ENCODE data around the gene CLIC4.

The CLIC4 gene

GRCh38 chr1:24892188-24893153 is 147.2 kb downstream of the CLIC4 start:
- Histone ChIP-seq H3K4me1 (ENCODE audit: insufficient read depth, low read length, poor library complexity, severe bottlenecking) (no peaks in the 10 kb centered on the region), H3F3A (ENCODE audit: low read depth) (no peaks in the 10 kb centered on the region), H3K36me3 (ENCODE audit: insufficient read depth, low read length) (no peaks in the 10 kb centered on the region), H3K79me2 (ENCODE audit: insufficient read depth, low read length) (no peaks in the 10 kb centered on the region), H3K9me3 (ENCODE audit: insufficient read depth, low read depth, low read length) (peaks cover 9% of the 10 kb centered on the region; the same call in 1 of the 2 replicates), H3K4me2 (ENCODE audit: low read depth, low read length, poor library complexity, severe bottlenecking) (no peak overlapping the region), H4K20me1 (ENCODE audit: insufficient read depth, low read length, poor library complexity, severe bottlenecking) (no peaks in the 10 kb centered on the region), H3K27me3 (ENCODE audit: insufficient read depth, low read length, poor library complexity, severe bottlenecking) (no peaks in the 10 kb centered on the region), H3K9me2 (replicated peaks; ENCODE audit: low read depth, low read length) (no peaks in the 10 kb centered on the region), H3K4me3 (ENCODE audit: low read length, poor library complexity, severe bottlenecking) (no peak overlapping the region), H2AFZ (ENCODE audit: low read length) (no peak overlapping the region), H3K9ac (ENCODE audit: low read depth, low read length, poor library complexity, severe bottlenecking) (no peak overlapping the region)
- no peak for TF ChIP-seq EZH2phosphoT487 (IDR thresholded peaks at IDR 0.05; ENCODE audit: borderline replicate concordance)
- no peak for TF ChIP-seq CTCF (conservative IDR thresholded peaks at IDR 0.05; ENCODE audit: low read length)

DNA sequence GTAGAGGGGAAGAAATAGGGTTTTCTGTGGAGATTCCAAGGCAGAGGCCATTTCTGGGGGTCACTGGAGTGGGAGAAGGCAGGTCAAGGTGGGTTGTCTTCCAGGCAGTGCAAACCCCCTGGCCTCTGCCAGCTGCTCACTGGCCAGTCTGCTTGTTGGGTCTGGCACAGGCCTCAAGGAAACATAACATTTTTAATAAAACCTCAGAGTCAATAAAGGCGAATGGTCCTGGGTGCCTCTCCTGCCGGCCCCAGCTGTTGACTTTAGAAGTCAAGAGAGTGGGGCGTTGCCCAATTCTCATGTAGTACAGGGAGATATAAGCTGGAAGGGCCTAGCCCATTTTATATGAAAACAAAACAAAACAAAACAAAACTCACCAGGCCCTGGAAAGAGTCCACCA is 148.2 kb downstream of the CLIC4 start:
- no peak for TF ChIP-seq CTCF (conservative IDR thresholded peaks at IDR 0.05; ENCODE audit: low read length)
- no peak for TF ChIP-seq EZH2phosphoT487 (IDR thresholded peaks at IDR 0.05; ENCODE audit: borderline replicate concordance)
- Histone ChIP-seq H2AFZ (ENCODE audit: low read length) (no peak overlapping the region), H3F3A (ENCODE audit: low read depth) (no peaks in the 10 kb centered on the region), H3K9me3 (ENCODE audit: insufficient read depth, low read depth, low read length) (peaks cover 9% of the 10 kb centered on the region; the same call in 1 of the 2 replicates), H3K4me2 (ENCODE audit: low read depth, low read length, poor library complexity, severe bottlenecking) (no peak overlapping the region), H3K27me3 (ENCODE audit: insufficient read depth, low read length, poor library complexity, severe bottlenecking) (no peaks in the 10 kb centered on the region), H3K9ac (ENCODE audit: low read depth, low read length, poor library complexity, severe bottlenecking) (no peak overlapping the region), H3K4me3 (ENCODE audit: low read length, poor library complexity, severe bottlenecking) (no peak overlapping the region), H3K9me2 (replicated peaks; ENCODE audit: low read depth, low read length) (no peaks in the 10 kb centered on the region), H3K36me3 (ENCODE audit: insufficient read depth, low read length) (no peaks in the 10 kb centered on the region), H3K4me1 (ENCODE audit: insufficient read depth, low read length, poor library complexity, severe bottlenecking) (peaks cover 3% of the 10 kb centered on the region), H4K20me1 (ENCODE audit: insufficient read depth, low read length, poor library complexity, severe bottlenecking) (no peaks in the 10 kb centered on the region), H3K79me2 (ENCODE audit: insufficient read depth, low read length) (no peaks in the 10 kb centered on the region)
